GM18505 (cell line): ENCODE measurements around the gene HK3.

Experiments used
- ATAC-seq: cut with Tn5 transposase; IDR thresholded peaks from one replicate; pipeline ENCODE4 v1.9.1; 2021; ENCODE audit not compliant: unreplicated experiment
- POLR2A ChIP-seq: IDR thresholded peaks from 4 replicates; pipeline ENCODE4 v1.6.1; 2011; ENCODE audit warnings: borderline replicate concordance; ENCODE audit not compliant: insufficient read depth, insufficient read length; ENCODE audit errors: extremely low read depth

Gene HK3

GRCh38 chr5:176831425-176831824 lies 67.7 kb downstream of the HK3 start:
- ATAC-seq: no peak
- TF ChIP-seq POLR2A: no peak

GRCh38 chr5:176830995-176831423 lies 68.1 kb downstream of the HK3 start:
- no peak for TF ChIP-seq POLR2A
- no peak for ATAC-seq
